22Rv1 (cell line): ENCODE measurements around the gene PCDH8.
A peak's percentile ranks its signal among the peaks of the same experiment; 100 is the strongest.

Experiments used
- H3K27ac ChIP-seq: fragments of 450-650 bp; 2 replicates; pipeline ENCODE4 v1.5.1; 2017
- ZFX ChIP-seq: fragments of 450-650 bp; IDR thresholded peaks from 2 replicates; pipeline ENCODE4 v1.6.1; 2017; ENCODE audit warnings: antibody characterized with exemption, borderline replicate concordance
- TF ChIP-seq, protein P1 (sequence below): fragments of 450-650 bp; IDR thresholded peaks from 2 replicates; pipeline ENCODE4 v1.5.1; 2017; ENCODE audit warnings: mild to moderate bottlenecking

Gene PCDH8

DNA sequence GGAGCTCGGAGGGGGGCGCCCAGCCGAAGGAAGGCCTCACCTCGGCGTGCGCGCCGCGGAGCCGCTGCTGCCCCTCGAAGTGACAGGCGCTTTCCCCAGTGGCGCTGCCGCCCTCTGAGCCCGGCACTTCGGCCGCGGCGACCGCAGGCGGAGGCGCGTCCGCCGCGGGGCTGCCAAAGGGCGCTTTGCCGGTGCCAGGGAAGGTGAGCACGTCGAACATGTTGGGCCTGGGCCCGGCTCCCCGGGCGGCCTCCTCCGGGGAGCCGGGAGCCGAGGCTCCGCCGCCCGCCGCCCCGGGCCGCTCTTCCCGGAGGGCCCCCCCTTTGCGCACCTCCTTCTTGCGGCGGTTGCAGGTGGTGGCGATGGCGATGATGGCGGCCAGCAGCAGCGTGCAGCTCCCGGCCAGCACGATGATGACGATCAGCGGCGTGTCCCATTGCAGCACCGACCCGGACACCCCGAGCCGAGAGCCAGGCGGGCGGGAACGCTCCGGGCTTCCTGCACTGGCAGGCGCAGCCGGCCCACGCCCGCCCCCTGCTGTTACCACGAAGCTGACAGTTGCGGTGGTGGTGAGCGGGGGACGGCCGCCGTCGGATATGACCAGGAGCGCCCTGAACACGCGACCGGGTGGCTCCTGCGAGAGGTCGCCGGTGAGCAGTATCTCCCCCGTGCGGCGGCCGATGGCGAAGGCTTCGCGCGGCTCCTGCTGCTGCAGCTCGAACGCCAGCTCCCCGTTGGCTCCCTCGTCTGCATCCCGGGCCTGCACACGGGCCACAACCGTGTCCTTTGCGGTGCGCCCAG lies 2.5 kb downstream of the PCDH8 start:
- TF ChIP-seq, protein P1, sequence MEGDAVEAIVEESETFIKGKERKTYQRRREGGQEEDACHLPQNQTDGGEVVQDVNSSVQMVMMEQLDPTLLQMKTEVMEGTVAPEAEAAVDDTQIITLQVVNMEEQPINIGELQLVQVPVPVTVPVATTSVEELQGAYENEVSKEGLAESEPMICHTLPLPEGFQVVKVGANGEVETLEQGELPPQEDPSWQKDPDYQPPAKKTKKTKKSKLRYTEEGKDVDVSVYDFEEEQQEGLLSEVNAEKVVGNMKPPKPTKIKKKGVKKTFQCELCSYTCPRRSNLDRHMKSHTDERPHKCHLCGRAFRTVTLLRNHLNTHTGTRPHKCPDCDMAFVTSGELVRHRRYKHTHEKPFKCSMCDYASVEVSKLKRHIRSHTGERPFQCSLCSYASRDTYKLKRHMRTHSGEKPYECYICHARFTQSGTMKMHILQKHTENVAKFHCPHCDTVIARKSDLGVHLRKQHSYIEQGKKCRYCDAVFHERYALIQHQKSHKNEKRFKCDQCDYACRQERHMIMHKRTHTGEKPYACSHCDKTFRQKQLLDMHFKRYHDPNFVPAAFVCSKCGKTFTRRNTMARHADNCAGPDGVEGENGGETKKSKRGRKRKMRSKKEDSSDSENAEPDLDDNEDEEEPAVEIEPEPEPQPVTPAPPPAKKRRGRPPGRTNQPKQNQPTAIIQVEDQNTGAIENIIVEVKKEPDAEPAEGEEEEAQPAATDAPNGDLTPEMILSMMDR = peak; percentile 54
- no peak for TF ChIP-seq ZFX

DNA sequence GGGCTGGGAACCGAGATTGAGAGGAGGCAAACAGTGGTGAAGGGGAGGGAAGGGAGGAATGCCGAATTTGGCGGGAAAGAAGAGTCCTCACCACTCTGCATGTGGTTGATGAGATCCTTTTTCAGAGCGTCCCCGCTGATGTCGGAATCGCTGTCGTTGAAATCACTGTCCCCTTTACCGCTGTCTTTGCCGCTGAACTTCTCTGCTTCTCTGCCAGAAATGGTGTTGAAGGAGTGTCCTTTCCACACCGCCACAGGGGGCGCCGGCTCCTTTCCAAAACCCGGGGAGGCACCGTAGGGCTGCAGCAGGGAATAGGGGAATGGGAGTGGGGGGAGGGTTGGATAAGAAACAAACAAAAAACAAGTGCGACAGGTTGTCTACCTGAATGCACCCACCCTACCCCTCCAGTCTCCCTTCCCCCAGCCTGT lies 3.1 kb downstream of the PCDH8 start:
- TF ChIP-seq, protein P1 = no peak
- TF ChIP-seq ZFX = no peak
- H3K27ac ChIP-seq = no peak overlapping the region

More for the DNA sequence above, 2.5 kb downstream of the PCDH8 start:
- no peak overlapping the region for H3K27ac ChIP-seq

DNA sequence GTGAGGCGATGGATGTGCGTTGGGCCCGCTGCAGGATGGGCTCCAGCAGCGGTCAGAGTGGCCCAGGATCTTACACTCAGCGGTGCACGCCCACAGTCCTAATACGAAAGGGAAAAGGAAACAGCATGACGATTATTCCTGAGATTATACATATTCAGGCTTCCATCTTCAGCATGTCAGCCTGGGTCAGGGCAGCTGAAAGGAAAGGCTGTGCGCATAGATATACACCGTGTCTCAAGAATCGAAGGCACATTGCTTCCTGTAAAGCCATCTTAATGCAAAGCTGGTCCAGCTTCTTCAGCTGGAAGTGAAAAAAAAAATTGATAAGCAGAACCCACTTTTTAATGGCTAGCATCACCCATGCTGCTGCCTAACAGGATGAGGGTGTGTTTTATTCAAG lies 3.6 kb downstream of the PCDH8 start:
- no peak for TF ChIP-seq ZFX
- TF ChIP-seq, protein P1 = no peak
- no peak overlapping the region for H3K27ac ChIP-seq

DNA sequence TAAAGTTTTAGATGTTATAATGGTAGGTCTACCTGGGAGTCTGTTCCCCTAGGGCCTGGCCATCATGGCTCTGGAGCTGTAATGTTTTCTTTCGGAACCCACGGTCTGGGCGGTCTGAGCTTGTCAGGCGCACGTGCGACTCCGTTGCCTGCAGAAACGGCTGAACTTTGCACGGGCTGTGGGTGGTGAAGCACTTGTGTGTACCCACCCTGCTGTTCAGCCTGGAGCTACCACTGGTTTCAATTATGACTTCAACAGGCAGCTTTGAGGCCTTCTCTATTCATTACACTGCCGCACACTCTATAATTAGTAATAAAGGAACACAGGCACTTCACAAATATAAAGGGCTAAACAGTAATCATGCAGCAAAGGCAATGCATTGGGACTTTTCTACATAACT lies 6.0 kb downstream of the PCDH8 start:
- TF ChIP-seq, protein P1 = no peak
- no peak for TF ChIP-seq ZFX
- H3K27ac ChIP-seq = no peak overlapping the region

DNA sequence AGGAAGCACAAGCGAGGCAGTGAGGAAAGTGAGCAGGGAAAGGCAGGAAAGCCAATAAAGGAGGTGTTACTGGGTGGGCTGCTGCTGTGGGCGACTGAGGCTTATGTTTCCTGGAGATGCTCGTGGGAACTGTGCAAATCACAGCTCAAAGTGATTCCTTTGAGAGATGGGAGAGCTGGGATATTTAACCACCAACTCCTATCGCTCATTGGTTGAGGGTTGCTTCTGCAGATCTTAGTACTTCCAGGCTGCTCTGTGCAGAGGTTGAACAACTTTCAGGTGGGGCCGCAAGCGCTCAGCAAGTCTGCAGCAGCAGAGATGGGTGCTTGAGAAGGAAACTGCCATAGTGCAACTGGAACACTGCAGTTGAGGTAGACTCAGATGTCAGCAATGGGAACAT lies 8.4 kb downstream of the PCDH8 start:
- no peak for TF ChIP-seq ZFX
- TF ChIP-seq, protein P1 = no peak

DNA sequence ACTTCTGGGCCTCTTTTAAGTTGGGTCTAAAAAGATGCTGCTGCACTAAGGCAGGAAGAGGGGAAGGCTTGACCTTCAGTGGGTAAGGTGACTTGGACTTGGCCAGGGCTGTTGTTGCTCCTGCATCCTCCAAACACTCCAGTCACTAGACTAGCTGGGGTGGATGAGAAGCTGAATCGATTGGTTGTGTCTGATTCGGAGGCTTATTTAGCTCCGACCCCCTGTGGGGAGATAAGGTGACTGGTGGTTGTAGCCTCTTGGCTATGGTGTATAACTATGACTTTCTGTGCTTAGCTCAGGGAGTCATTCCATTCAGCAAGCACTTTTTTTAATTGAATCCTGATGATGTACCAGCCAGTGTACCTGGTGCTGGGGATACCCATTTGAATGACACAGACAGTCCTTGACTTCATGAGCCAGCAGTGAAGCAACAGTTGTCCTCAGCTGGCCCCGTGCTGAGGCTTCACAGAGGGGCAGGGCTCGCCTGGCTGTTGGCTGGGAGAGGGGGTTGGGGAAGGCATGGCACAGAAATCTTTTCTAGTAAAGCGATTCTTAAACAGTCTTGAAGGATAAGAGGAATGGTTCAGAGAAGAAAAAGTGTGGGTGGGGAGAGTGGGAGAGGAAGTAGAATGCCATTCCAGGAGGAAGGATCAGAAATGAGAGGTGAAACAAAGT lies 9.9 kb downstream of the PCDH8 start:
- TF ChIP-seq ZFX = no peak
- TF ChIP-seq, protein P1 = no peak
- no peak overlapping the region for H3K27ac ChIP-seq

More for the DNA sequence above, 8.4 kb downstream of the PCDH8 start:
- no peak overlapping the region for H3K27ac ChIP-seq

DNA sequence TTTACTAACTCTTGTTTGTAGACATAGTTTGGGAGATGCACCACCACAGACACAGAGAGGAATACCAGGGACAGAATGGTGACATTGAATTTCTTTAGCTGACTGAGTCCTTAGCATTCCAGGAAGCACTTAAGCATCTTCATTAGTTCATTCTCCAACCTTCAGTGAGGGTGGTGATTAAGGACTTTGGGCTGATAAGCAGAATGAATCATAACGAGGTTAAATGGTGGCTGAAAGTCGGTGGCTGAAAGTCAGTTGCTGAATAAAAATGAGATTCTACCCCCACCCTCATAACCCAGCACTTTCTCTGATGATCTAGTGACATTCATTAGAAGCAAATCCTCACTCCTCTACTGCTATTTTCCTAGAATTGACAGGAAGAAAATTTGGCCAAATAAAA lies 10.6 kb downstream of the PCDH8 start:
- H3K27ac ChIP-seq = no peak overlapping the region
- no peak for TF ChIP-seq ZFX
- TF ChIP-seq, protein P1 = no peak
